Measurements from ENCODE around the gene NLN. TPM values are rescaled to one million over a fixed set of nuclear protein-coding genes. Genes with fewer than 3 reads are reported as not detected.
A peak's percentile ranks its signal among the peaks of the same experiment; 100 is the strongest.
"Not testable (repeated sequence)": the region's sequence is repeated elsewhere in the genome, so short reads cannot be mapped to it uniquely, and the experiment has no call there.

NLN gene
- 1 to 10 TPM; 4.4 to 7.2 TPM for total RNA-seq
- 1 to 10 TPM; 2.3 to 4.9 (median 3.7) TPM for polyA plus RNA-seq
- 6.4 to 63.7 (median 10.4) reads per million in 6 experiments for total RNA-seq

- Mint-ChIP-seq H3K4me3 (peak within 1 kb of the TSS in 9 of 10 donors; percentile 88 to 97 (median 93)), H3K36me3 (peaks cover 0 to 7% (median 4%) of the 10 kb centered on the region in 3 donors), H3K27me3 (no peaks in the 10 kb centered on the region), H3K9me3 (no peaks in the 10 kb centered on the region), H3K27ac (peak within 1 kb of the TSS; percentile 74 to 96 (median 88)), H3K4me1 (peaks cover 10 to 29% (median 14%) of the 10 kb centered on the region in 4 donors)
- POLR2A ChIA-PET = interaction anchor here (0.6 to 5.4 kb wide), 12 partner anchors 9 to 1284 kb away, joined by 3 to 45 read pairs (median 4); partner anchors contain the start of genes CENPK, ERBIN, PPWD1 and SHLD3
- DNase-seq (peak; percentile 67 to 92 (median 84)), ATAC-seq (peak; percentile 82 to 89)
Measured at GRCh38 chr5:65721720-65722574, at the start of gene NLN, which contains the start of gene SGTB. Gene NLN, plus strand, starts transcription at chr5:65722205. Its CDS starts 169 bp downstream, at chr5:65722374. Gene SGTB, minus strand, starts transcription at chr5:65722109. Its CDS starts 1,302 bp downstream, at chr5:65720807.

- Mint-ChIP-seq H3K4me1 (peaks cover 20 to 34% (median 27%) of the 10 kb centered on the region in 4 donors), H3K27ac (peak overlapping the region in 8 of 10 donors; percentile 5 to 86 (median 51)), H3K9me3 (no peaks in the 10 kb centered on the region), H3K4me3 (no peak overlapping the region), H3K27me3 (no peaks in the 10 kb centered on the region), H3K36me3 (peaks cover 0 to 89% (median 23%) of the 10 kb centered on the region in 3 donors)
- DNase-seq (no peak), ATAC-seq (no peak)
- POLR2A ChIA-PET = interaction anchor here (1.0 to 1.2 kb wide), 2 partner anchors 11 to 48 kb away, joined by 4 read pairs; no protein-coding TSS in a partner anchor
Measured at GRCh38 chr5:65672796-65673195, 49.2 kb upstream of the NLN start.

GRCh38 chr5:65674749-65675148 lies 47.3 kb upstream of the NLN start:
- Mint-ChIP-seq H3K4me1 (peaks cover 31 to 53% (median 43%) of the 10 kb centered on the region in 4 donors), H3K4me3 (no peak overlapping the region), H3K9me3 (no peaks in the 10 kb centered on the region), H3K36me3 (peaks cover 2 to 97% (median 39%) of the 10 kb centered on the region in 3 donors), H3K27ac (peak overlapping the region in 9 of 10 donors; percentile 10 to 88 (median 61)), H3K27me3 (no peaks in the 10 kb centered on the region)
- DNase-seq (no peak), ATAC-seq (no peak)
- POLR2A ChIA-PET = interaction anchor here (1.0 to 1.2 kb wide), 2 partner anchors 43 to 51 kb away, joined by 3 to 4 read pairs; partner anchors contain the start of gene TRIM23

GRCh38 chr5:65676056-65676455 lies 45.9 kb upstream of the NLN start:
- Mint-ChIP-seq H3K36me3 (peaks cover 11 to 97% (median 42%) of the 10 kb centered on the region in 3 donors), H3K27ac (peak overlapping the region; percentile 65 to 93 (median 84)), H3K4me1 (peaks cover 35 to 58% (median 47%) of the 10 kb centered on the region in 4 donors), H3K4me3 (peak overlapping the region in 7 of 10 donors; percentile 1 to 78 (median 51))
- peak in 1 of 10 donors; percentile 5 for DNase-seq
- H3K9me3 Mint-ChIP-seq, ATAC-seq, H3K27me3 Mint-ChIP-seq, POLR2A ChIA-PET: not testable (repeated sequence)

- POLR2A ChIA-PET = no interaction called here
- H3K4me3 Mint-ChIP-seq = no peak overlapping the region
Measured at GRCh38 chr5:65682148-65682547, 39.9 kb upstream of the NLN start.

GRCh38 chr5:65693121-65693520 lies 28.9 kb upstream of the NLN start:
- peaks cover 5 to 55% (median 9%) of the 10 kb centered on the region in 3 donors for H3K36me3 Mint-ChIP-seq
- peak overlapping the region in 5 of 10 donors; percentile 11 to 74 (median 33) for H3K27ac Mint-ChIP-seq
- no peaks in the 10 kb centered on the region for H3K9me3 Mint-ChIP-seq
- POLR2A ChIA-PET = interaction anchor here (1.4 kb wide), 1 partner anchor 28 kb away, joined by 3 read pairs; no protein-coding TSS in a partner anchor
- ATAC-seq (no peak), DNase-seq (no peak)
- H3K4me1 Mint-ChIP-seq = peaks cover 2 to 15% (median 12%) of the 10 kb centered on the region in 4 donors
- no peaks in the 10 kb centered on the region for H3K27me3 Mint-ChIP-seq
- H3K4me3 Mint-ChIP-seq = no peak overlapping the region

More at GRCh38 chr5:65682148-65682547, 39.9 kb upstream of the NLN start:
- Mint-ChIP-seq H3K4me1 (peaks cover 22 to 62% (median 43%) of the 10 kb centered on the region in 4 donors), H3K9me3 (no peaks in the 10 kb centered on the region), H3K27ac (peak overlapping the region in 3 of 10 donors; percentile 17 to 42 (median 28)), H3K27me3 (no peaks in the 10 kb centered on the region), H3K36me3 (peaks cover 23 to 94% (median 63%) of the 10 kb centered on the region in 3 donors)
- no peak for DNase-seq
- ATAC-seq = no peak

GRCh38 chr5:65695162-65695755 lies 26.7 kb upstream of the NLN start:
- no peaks in the 10 kb centered on the region for H3K27me3 Mint-ChIP-seq
- peaks cover 13 to 58% (median 26%) of the 10 kb centered on the region in 3 donors for H3K36me3 Mint-ChIP-seq
- POLR2A ChIA-PET = interaction anchor here (0.7 kb wide), 1 partner anchor 23 kb away, joined by 3 read pairs; no protein-coding TSS in a partner anchor
- H3K4me3 Mint-ChIP-seq = no peak overlapping the region
- no peak for ATAC-seq
- no peak for DNase-seq
- H3K27ac Mint-ChIP-seq = no peak overlapping the region
- peaks cover 11 to 26% (median 18%) of the 10 kb centered on the region in 4 donors for H3K4me1 Mint-ChIP-seq
- peaks cover 0 to 3% (median 0%) of the 10 kb centered on the region in 9 donors for H3K9me3 Mint-ChIP-seq

GRCh38 chr5:65695896-65696295 lies 26.1 kb upstream of the NLN start:
- POLR2A ChIA-PET = interaction anchor here (0.7 kb wide), 1 partner anchor 23 kb away, joined by 3 read pairs; no protein-coding TSS in a partner anchor
- DNase-seq (no peak), ATAC-seq (no peak)
- Mint-ChIP-seq H3K27me3 (no peaks in the 10 kb centered on the region), H3K9me3 (peaks cover 0 to 3% (median 0%) of the 10 kb centered on the region in 9 donors), H3K4me1 (peaks cover 9 to 24% (median 15%) of the 10 kb centered on the region in 4 donors), H3K36me3 (peaks cover 10 to 57% (median 26%) of the 10 kb centered on the region in 3 donors), H3K27ac (no peak overlapping the region), H3K4me3 (no peak overlapping the region)

GRCh38 chr5:65696892-65697291 lies 25.1 kb upstream of the NLN start:
- ATAC-seq (no peak), DNase-seq (no peak)
- Mint-ChIP-seq H3K27ac (no peak overlapping the region), H3K36me3 (peaks cover 9 to 56% (median 29%) of the 10 kb centered on the region in 3 donors), H3K27me3 (no peaks in the 10 kb centered on the region), H3K4me1 (peaks cover 8 to 21% (median 14%) of the 10 kb centered on the region in 4 donors), H3K4me3 (no peak overlapping the region), H3K9me3 (peaks cover 0 to 3% (median 0%) of the 10 kb centered on the region in 9 donors)
- POLR2A ChIA-PET = no interaction called here

GRCh38 chr5:65699338-65699737 lies 22.7 kb upstream of the NLN start:
- Mint-ChIP-seq H3K4me1 (peaks cover 4 to 17% (median 10%) of the 10 kb centered on the region in 4 donors), H3K4me3 (no peak overlapping the region), H3K36me3 (peaks cover 9 to 62% (median 33%) of the 10 kb centered on the region in 3 donors), H3K9me3 (peaks cover 0 to 3% (median 0%) of the 10 kb centered on the region in 9 donors), H3K27ac (no peak overlapping the region), H3K27me3 (no peaks in the 10 kb centered on the region)
- DNase-seq = no peak
- POLR2A ChIA-PET = no interaction called here
- ATAC-seq = no peak

GRCh38 chr5:65702036-65702435 lies 20.0 kb upstream of the NLN start:
- POLR2A ChIA-PET = no interaction called here
- Mint-ChIP-seq H3K36me3 (peaks cover 9 to 88% (median 39%) of the 10 kb centered on the region in 3 donors), H3K27ac (peak overlapping the region in 1 of 10 donors; percentile 44), H3K4me1 (peaks cover 6 to 19% (median 11%) of the 10 kb centered on the region in 4 donors), H3K27me3 (no peaks in the 10 kb centered on the region), H3K4me3 (no peak overlapping the region), H3K9me3 (peaks cover 0 to 3% (median 0%) of the 10 kb centered on the region in 9 donors)
- ATAC-seq (no peak), DNase-seq (no peak)
